ENCODE results near the gene FLRT1. TPM values are rescaled to one million over a fixed set of nuclear protein-coding genes. Genes with fewer than 3 reads are reported as not detected.

The FLRT1 gene
- total RNA-seq, 1 experiment from 2014 or later: 0.31 TPM

- Histone ChIP-seq H3K27me3 (ENCODE audit: insufficient read depth, low read length) (peaks cover 26% of the 10 kb centered on the region; the same call in 1 of the 2 replicates), H3K4ac (ENCODE audit: low read depth, low read length) (no peak overlapping the region), H2BK5ac (ENCODE audit: insufficient read length, low read length) (no peak overlapping the region), H3K23me2 (ENCODE audit: insufficient read length, low read depth, low read length, poor library complexity, severe bottlenecking) (peaks cover 11% of the 10 kb centered on the region), H2BK15ac (ENCODE audit: low read depth, low read length) (no peak overlapping the region), H2BK120ac (ENCODE audit: low read depth, low read length, poor library complexity, severe bottlenecking) (no peak overlapping the region), H2BK20ac (ENCODE audit: low read depth, low read length, poor library complexity, severe bottlenecking) (no peak overlapping the region), H4K8ac (replicated peaks; ENCODE audit: insufficient read length, low read depth, low read length) (no peak overlapping the region), H4K5ac (ENCODE audit: insufficient read length, low read depth, low read length) (no peak overlapping the region), H3K18ac (ENCODE audit: insufficient read length, low read depth, low read length) (no peak overlapping the region), H2AK5ac (ENCODE audit: insufficient read length, low read length) (no peak overlapping the region), H4K91ac (ENCODE audit: insufficient read length, low read depth, low read length) (no peak overlapping the region), H3K4me1 (ENCODE audit: insufficient read depth, low read length) (no peaks in the 10 kb centered on the region), H3T11ph (ENCODE audit: low read length) (no peak overlapping the region), H3K23ac (ENCODE audit: insufficient read length, low read depth, low read length) (no peak overlapping the region), H2AFZ (ENCODE audit: low read length) (no peak overlapping the region), H3K79me1 (ENCODE audit: insufficient read depth, low read depth, low read length, poor library complexity, severe bottlenecking) (no peaks in the 10 kb centered on the region), H3K79me2 (ENCODE audit: insufficient read depth, low read length) (no peaks in the 10 kb centered on the region), H4K20me1 (ENCODE audit: control insufficient read depth, insufficient read depth, insufficient read length) (no peaks in the 10 kb centered on the region), H3K27ac (ENCODE audit: insufficient read length, low read depth, low read length) (no peak overlapping the region), H3K4me2 (ENCODE audit: insufficient read depth, insufficient read length, low read length) (no peak overlapping the region), H3K9me3 (ENCODE audit: control insufficient read depth, low read depth, low read length) (no peaks in the 10 kb centered on the region), H3K9ac (ENCODE audit: extremely low read depth, insufficient read length, low read length) (no peak overlapping the region), H3K14ac (ENCODE audit: insufficient read depth, low read length) (no peak overlapping the region), H3K56ac (ENCODE audit: insufficient read length, low read depth, low read length) (no peak overlapping the region), H2BK12ac (ENCODE audit: insufficient read length, low read depth, low read length) (no peak overlapping the region)
- Mint-ChIP-seq H3K36me3 (ENCODE audit: insufficient read depth in 1 of 3, low read depth in 3 of 3) (peaks cover 0 to 7% (median 2%) of the 10 kb centered on the region in 3 experiments; a peak in 5 of 7 replicates), H3K9me3 (peaks cover 7 to 10% of the 10 kb centered on the region in 2 experiments; a peak in 2 of 5 replicates), H3K4me1 (peaks cover 14 to 24% of the 10 kb centered on the region in 2 experiments), H3K4me3 (no peak overlapping the region), H3K27ac (no peak overlapping the region), H3K27me3 (ENCODE audit: low read depth) (peaks cover 93% of the 10 kb centered on the region)
- no peak for DNase-seq
- WGBS (ENCODE audit: extremely low coverage, insufficient read length, low lambda C conversion rate): no CpG with 5 or more reads among the region's 4 CpGs
- TF ChIP-seq, protein P1, sequence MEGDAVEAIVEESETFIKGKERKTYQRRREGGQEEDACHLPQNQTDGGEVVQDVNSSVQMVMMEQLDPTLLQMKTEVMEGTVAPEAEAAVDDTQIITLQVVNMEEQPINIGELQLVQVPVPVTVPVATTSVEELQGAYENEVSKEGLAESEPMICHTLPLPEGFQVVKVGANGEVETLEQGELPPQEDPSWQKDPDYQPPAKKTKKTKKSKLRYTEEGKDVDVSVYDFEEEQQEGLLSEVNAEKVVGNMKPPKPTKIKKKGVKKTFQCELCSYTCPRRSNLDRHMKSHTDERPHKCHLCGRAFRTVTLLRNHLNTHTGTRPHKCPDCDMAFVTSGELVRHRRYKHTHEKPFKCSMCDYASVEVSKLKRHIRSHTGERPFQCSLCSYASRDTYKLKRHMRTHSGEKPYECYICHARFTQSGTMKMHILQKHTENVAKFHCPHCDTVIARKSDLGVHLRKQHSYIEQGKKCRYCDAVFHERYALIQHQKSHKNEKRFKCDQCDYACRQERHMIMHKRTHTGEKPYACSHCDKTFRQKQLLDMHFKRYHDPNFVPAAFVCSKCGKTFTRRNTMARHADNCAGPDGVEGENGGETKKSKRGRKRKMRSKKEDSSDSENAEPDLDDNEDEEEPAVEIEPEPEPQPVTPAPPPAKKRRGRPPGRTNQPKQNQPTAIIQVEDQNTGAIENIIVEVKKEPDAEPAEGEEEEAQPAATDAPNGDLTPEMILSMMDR (conservative IDR thresholded peaks at IDR 0.05): no peak
These were observed 30.0 kb upstream of the FLRT1 start for GRCh38 chr11:64005691-64006090.

Measured in H9 (cell line).